Esophagus muscularis mucosa (tissue), 3 donors: ENCODE measurements around the gene NT5C2.

Source experiments
- EP300 ChIP-seq: sonication (generic); formaldehyde crosslinking; IDR thresholded peaks from one replicate; pipeline ENCODE4 v1.6.1; 2017; ENCODE audit warnings: antibody characterized with exemption
- TF ChIP-seq, protein P1 (sequence below), 3 experiments: fragments of 200-600 bp in 2 of 3; fragments of 450-650 bp in 1 of 3; sonication (generic) in 2 of 3; IDR thresholded peaks; one replicate each; pipeline ENCODE4 v1.5.1; 2017 to 2019; ENCODE audit warnings: antibody characterized with exemption in 3 of 3, mild to moderate bottlenecking in 2 of 3, moderate library complexity in 1 of 3

DNA sequence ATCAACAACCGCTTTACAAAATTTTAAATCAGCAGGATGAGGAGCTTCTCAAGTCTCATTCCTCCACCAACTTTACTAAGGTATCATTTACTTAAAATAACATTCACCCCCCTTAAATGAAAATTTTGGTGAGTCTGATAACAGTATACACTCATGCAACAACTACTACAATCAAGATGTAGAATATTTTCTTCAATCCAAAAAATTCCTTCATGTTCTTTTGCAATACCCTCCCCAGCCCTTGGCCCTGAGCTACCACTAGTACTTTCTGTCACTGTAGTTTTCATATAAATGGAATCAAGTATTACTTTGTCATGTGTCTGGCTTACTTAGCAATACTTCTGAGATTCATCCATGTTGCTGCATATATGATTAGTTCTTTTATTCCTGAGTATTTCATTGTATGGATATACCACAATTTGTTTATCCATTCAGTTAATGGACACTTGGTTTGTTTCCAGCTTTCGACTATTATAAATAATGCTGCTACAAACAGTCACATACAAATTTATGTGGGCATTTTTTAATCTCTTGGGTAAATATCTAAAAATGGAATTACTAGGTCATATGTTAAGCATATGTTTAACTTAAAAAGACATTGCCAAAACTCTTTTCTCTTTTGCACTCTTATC lies 43.0 kb downstream of the NT5C2 start:
- TF ChIP-seq EP300 = no peak
- TF ChIP-seq, protein P1, sequence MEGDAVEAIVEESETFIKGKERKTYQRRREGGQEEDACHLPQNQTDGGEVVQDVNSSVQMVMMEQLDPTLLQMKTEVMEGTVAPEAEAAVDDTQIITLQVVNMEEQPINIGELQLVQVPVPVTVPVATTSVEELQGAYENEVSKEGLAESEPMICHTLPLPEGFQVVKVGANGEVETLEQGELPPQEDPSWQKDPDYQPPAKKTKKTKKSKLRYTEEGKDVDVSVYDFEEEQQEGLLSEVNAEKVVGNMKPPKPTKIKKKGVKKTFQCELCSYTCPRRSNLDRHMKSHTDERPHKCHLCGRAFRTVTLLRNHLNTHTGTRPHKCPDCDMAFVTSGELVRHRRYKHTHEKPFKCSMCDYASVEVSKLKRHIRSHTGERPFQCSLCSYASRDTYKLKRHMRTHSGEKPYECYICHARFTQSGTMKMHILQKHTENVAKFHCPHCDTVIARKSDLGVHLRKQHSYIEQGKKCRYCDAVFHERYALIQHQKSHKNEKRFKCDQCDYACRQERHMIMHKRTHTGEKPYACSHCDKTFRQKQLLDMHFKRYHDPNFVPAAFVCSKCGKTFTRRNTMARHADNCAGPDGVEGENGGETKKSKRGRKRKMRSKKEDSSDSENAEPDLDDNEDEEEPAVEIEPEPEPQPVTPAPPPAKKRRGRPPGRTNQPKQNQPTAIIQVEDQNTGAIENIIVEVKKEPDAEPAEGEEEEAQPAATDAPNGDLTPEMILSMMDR (IDR thresholded peaks at IDR 0.05) = no peak
